Measurements from ENCODE around the gene ABCA4. TPM values are rescaled to one million over a fixed set of nuclear protein-coding genes. Genes with fewer than 3 reads are reported as not detected.

Gene ABCA4
- total RNA-seq, 2 donors from 2014 or later, result 2.0 to 3.7 TPM

- no peaks in the 10 kb centered on the region for H3K4me1 ChIP-seq (ENCODE audit: control insufficient read depth in 1 of 2, low read depth in 2 of 2)
- no peak overlapping the region for H3K4me3 ChIP-seq
- ATAC-seq (ENCODE audit: insufficient number of reproducible peaks, low FRiP score, low read depth), result no peak
- H3K36me3 ChIP-seq, result no peaks in the 10 kb centered on the region
- no peaks in the 10 kb centered on the region for H3K9me3 ChIP-seq
- H3K27ac ChIP-seq, result no peak overlapping the region
- no peak for TF ChIP-seq CTCF (IDR thresholded peaks at IDR 0.05)
- no peak for DNase-seq (ENCODE audit: low spot score)
- no peaks in the 10 kb centered on the region for H3K27me3 ChIP-seq (replicated peaks; ENCODE audit: insufficient read depth)
Observed at GRCh38 chr1:94032637-94033036, 88.3 kb downstream of the ABCA4 start.

- ATAC-seq (ENCODE audit: insufficient number of reproducible peaks, low FRiP score, low read depth), result no peak
- H3K4me1 ChIP-seq (ENCODE audit: control insufficient read depth in 1 of 2, low read depth in 2 of 2), result no peaks in the 10 kb centered on the region
- no peak for DNase-seq (ENCODE audit: low spot score)
- TF ChIP-seq CTCF (IDR thresholded peaks at IDR 0.05), result no peak
- H3K27me3 ChIP-seq (replicated peaks; ENCODE audit: insufficient read depth), result no peaks in the 10 kb centered on the region
- no peak overlapping the region for H3K4me3 ChIP-seq
- no peaks in the 10 kb centered on the region for H3K36me3 ChIP-seq
- H3K27ac ChIP-seq, result no peak overlapping the region
- H3K9me3 ChIP-seq, result no peaks in the 10 kb centered on the region
Observed at GRCh38 chr1:94031591-94031990, 89.4 kb downstream of the ABCA4 start.

- ATAC-seq (ENCODE audit: insufficient number of reproducible peaks, low FRiP score, low read depth) (no peak), DNase-seq (ENCODE audit: low spot score) (no peak)
- Histone ChIP-seq H3K4me1 (ENCODE audit: control insufficient read depth in 1 of 2, low read depth in 2 of 2) (peaks cover 0 to 2% of the 10 kb centered on the region in 2 donors), H3K9me3 (no peaks in the 10 kb centered on the region), H3K36me3 (no peaks in the 10 kb centered on the region), H3K4me3 (no peak overlapping the region), H3K27ac (no peak overlapping the region), H3K27me3 (replicated peaks; ENCODE audit: insufficient read depth) (no peaks in the 10 kb centered on the region)
- TF ChIP-seq CTCF (IDR thresholded peaks at IDR 0.05), result no peak
Observed at GRCh38 chr1:94031154-94031553, 89.8 kb downstream of the ABCA4 start.

- DNase-seq (ENCODE audit: low spot score) (no peak), ATAC-seq (ENCODE audit: insufficient number of reproducible peaks, low FRiP score, low read depth) (no peak)
- H3K27me3 ChIP-seq (replicated peaks; ENCODE audit: insufficient read depth), result no peaks in the 10 kb centered on the region
- no peaks in the 10 kb centered on the region for H3K36me3 ChIP-seq
- H3K4me1 ChIP-seq (ENCODE audit: control insufficient read depth in 1 of 2, low read depth in 2 of 2), result peaks cover 0 to 4% of the 10 kb centered on the region in 2 donors
- H3K27ac ChIP-seq, result no peak overlapping the region
- H3K9me3 ChIP-seq, result no peaks in the 10 kb centered on the region
- no peak for TF ChIP-seq CTCF (IDR thresholded peaks at IDR 0.05)
- no peak overlapping the region for H3K4me3 ChIP-seq
Observed at GRCh38 chr1:94029130-94029993, 91.6 kb downstream of the ABCA4 start.

- H3K4me3 ChIP-seq, result no peak overlapping the region
- no peaks in the 10 kb centered on the region for H3K36me3 ChIP-seq
Observed at GRCh38 chr1:94027721-94028515, 93.0 kb downstream of the ABCA4 start.

More at GRCh38 chr1:94027721-94028515, 93.0 kb downstream of the ABCA4 start:
- Histone ChIP-seq H3K27me3 (replicated peaks; ENCODE audit: insufficient read depth) (no peaks in the 10 kb centered on the region), H3K9me3 (no peaks in the 10 kb centered on the region), H3K27ac (no peak overlapping the region), H3K4me1 (ENCODE audit: control insufficient read depth in 1 of 2, low read depth in 2 of 2) (peaks cover 0 to 8% of the 10 kb centered on the region in 2 donors)
- DNase-seq (ENCODE audit: low spot score), result no peak
- TF ChIP-seq CTCF (IDR thresholded peaks at IDR 0.05), result no peak
- ATAC-seq (ENCODE audit: insufficient number of reproducible peaks, low FRiP score, low read depth), result no peak

All from thoracic aorta (tissue), 2 donors.